Progenitor cell of endocrine pancreas (in vitro differentiated cells): ENCODE measurements around the gene FBXO40. TPM values are rescaled to one million over a fixed set of nuclear protein-coding genes. Genes with fewer than 3 reads are reported as not detected.

Source experiments
- DNase-seq: peaks from one replicate; pipeline ENCODE4 v3.0.0; 2021; ENCODE audit warnings: low spot score; ENCODE audit not compliant: unreplicated experiment
- H3K27ac Mint-ChIP-seq: 2 replicates; pipeline ENCODE4 v1.8.0; 2021; ENCODE audit warnings: mild to moderate bottlenecking, moderate library complexity, mixed read lengths
- H3K27me3 Mint-ChIP-seq: 2 replicates; pipeline ENCODE4 v1.8.0; 2021; ENCODE audit warnings: mixed read lengths
- H3K36me3 Mint-ChIP-seq: 2 replicates; pipeline ENCODE4 v1.8.0; 2022; ENCODE audit warnings: mixed read lengths; ENCODE audit not compliant: insufficient read depth
- H3K4me1 Mint-ChIP-seq: 2 replicates; pipeline ENCODE4 v1.8.0; 2021; ENCODE audit warnings: low read depth, mixed read lengths
- H3K4me3 Mint-ChIP-seq: 2 replicates; pipeline ENCODE4 v1.8.0; 2021; ENCODE audit warnings: low read depth, mild to moderate bottlenecking, moderate library complexity, mixed read lengths
- H3K9me3 Mint-ChIP-seq: 2 replicates; pipeline ENCODE4 v1.8.0; 2021; ENCODE audit warnings: low read depth, mixed read lengths
- long read RNA-seq: library from polyadenylated mRNA; unstranded; transcript quantifications from one replicate; pipeline ENCODE4 v2.0.0, GENCODE V29; 2020
- total RNA-seq: library from RNA; stranded (reverse); gene quantifications from 2 replicates; pipeline ENCODE4 v1.2.1, GENCODE V29; 2021
- TF ChIP-seq, protein P1 (sequence below): fragments of 200-600 bp; sonication (generic); IDR thresholded peaks from one replicate; pipeline ENCODE4 v1.5.0; 2021; ENCODE audit warnings: antibody characterized with exemption, mild to moderate bottlenecking; ENCODE audit not compliant: unreplicated experiment

Gene FBXO40, protein sequence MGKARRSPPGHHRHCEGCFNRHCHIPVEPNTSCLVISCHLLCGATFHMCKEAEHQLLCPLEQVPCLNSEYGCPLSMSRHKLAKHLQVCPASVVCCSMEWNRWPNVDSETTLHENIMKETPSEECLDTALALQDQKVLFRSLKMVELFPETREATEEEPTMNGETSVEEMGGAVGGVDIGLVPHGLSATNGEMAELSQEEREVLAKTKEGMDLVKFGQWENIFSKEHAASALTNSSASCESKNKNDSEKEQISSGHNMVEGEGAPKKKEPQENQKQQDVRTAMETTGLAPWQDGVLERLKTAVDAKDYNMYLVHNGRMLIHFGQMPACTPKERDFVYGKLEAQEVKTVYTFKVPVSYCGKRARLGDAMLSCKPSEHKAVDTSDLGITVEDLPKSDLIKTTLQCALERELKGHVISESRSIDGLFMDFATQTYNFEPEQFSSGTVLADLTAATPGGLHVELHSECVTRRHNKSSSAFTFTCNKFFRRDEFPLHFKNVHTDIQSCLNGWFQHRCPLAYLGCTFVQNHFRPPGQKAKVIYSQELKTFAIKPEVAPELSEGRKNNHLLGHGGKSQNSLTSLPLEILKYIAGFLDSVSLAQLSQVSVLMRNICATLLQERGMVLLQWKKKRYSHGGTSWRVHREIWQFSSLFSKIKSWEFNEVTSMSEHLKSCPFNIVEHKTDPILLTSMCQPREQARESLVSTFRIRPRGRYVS
- total RNA-seq: not detected in 2 replicates
- long read RNA-seq: 0 reads

DNA sequence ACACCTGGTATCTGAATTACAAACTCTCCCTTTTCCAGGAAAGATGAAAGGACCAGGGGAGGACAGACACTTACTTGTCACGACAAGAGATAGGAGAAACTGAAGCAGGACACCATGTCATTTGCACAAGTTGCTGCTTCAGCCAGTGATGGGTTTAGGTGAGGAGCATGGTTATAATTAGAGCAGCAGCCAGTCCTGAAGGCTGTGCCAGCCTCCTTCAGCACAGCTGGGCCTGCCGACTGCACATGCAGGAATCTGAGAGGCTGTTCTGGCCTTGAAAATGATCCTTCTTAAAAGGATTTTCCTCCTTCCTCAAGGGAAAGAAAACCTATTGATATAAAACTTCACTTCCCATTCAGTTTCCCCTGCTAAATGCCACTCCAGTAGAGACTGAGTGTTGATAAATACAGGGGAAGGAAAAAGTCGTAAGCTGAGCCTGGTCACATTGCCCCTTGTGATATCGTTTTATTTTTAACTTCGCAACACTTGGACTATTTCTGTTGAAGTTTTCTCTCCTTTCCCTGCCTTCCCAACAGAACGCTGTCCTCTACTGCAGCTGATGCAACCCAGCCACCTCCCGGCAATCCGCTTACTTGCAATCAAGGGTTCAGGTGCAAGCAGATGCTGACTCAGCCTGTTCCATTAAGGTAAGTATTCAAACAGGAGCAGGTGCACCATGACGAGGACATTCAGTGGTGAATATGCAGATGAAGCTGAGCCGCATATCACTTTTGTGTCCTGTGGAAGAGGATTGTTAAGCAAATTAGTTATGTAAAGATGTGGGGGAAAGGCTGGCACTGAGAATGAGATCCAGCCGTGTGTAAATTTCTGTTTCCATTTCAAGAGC, at the start of gene FBXO40:
FBXO40 (plus strand) TSS at position 524 of the 847 bp plus-strand sequence. CDS start 27,197 bp downstream, outside the sequence.
- Mint-ChIP-seq H3K27ac (peak within 1 kb of the TSS; percentile 0), H3K4me3 (no peak within 1 kb of the TSS), H3K27me3 (peaks cover 23% of the 10 kb centered on the region), H3K36me3 (no peaks in the 10 kb centered on the region), H3K4me1 (peaks cover 3% of the 10 kb centered on the region), H3K9me3 (no peaks in the 10 kb centered on the region)
- TF ChIP-seq, protein P1, sequence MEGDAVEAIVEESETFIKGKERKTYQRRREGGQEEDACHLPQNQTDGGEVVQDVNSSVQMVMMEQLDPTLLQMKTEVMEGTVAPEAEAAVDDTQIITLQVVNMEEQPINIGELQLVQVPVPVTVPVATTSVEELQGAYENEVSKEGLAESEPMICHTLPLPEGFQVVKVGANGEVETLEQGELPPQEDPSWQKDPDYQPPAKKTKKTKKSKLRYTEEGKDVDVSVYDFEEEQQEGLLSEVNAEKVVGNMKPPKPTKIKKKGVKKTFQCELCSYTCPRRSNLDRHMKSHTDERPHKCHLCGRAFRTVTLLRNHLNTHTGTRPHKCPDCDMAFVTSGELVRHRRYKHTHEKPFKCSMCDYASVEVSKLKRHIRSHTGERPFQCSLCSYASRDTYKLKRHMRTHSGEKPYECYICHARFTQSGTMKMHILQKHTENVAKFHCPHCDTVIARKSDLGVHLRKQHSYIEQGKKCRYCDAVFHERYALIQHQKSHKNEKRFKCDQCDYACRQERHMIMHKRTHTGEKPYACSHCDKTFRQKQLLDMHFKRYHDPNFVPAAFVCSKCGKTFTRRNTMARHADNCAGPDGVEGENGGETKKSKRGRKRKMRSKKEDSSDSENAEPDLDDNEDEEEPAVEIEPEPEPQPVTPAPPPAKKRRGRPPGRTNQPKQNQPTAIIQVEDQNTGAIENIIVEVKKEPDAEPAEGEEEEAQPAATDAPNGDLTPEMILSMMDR: no peak
- no peak for DNase-seq

DNA sequence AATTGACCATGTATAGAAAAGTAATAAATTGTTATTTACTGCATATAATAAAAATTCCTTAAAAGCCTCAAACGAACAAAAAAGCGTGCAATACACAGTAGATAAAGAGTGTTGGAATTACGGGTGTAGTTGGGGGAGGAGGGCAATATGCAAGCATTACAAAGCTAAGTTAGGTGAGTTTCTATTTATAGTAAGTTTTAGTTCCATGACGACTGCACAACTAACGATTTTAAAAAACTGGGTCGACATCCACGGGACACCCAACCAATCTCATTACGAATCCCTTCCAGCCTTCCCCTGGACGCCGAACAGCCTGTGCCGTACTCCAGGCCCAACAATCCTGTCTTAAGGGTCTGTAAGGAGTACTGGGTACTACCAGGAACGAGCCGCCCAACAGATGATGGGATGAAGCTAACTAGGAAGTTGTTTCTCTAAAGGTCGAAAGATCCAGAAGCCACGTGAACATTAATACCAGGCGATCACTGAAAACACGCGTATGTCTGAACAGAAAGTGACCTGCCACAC, 48.1 kb upstream of the FBXO40 start:
- peak overlapping the region; percentile 63 for H3K27ac Mint-ChIP-seq
- H3K9me3 Mint-ChIP-seq: no peaks in the 10 kb centered on the region
- H3K4me3 Mint-ChIP-seq: peak overlapping the region; percentile 85
- peaks cover 9% of the 10 kb centered on the region for H3K4me1 Mint-ChIP-seq
- DNase-seq: no peak
- H3K36me3 Mint-ChIP-seq: no peaks in the 10 kb centered on the region
- TF ChIP-seq, protein P1: no peak
- H3K27me3 Mint-ChIP-seq: no peaks in the 10 kb centered on the region

DNA sequence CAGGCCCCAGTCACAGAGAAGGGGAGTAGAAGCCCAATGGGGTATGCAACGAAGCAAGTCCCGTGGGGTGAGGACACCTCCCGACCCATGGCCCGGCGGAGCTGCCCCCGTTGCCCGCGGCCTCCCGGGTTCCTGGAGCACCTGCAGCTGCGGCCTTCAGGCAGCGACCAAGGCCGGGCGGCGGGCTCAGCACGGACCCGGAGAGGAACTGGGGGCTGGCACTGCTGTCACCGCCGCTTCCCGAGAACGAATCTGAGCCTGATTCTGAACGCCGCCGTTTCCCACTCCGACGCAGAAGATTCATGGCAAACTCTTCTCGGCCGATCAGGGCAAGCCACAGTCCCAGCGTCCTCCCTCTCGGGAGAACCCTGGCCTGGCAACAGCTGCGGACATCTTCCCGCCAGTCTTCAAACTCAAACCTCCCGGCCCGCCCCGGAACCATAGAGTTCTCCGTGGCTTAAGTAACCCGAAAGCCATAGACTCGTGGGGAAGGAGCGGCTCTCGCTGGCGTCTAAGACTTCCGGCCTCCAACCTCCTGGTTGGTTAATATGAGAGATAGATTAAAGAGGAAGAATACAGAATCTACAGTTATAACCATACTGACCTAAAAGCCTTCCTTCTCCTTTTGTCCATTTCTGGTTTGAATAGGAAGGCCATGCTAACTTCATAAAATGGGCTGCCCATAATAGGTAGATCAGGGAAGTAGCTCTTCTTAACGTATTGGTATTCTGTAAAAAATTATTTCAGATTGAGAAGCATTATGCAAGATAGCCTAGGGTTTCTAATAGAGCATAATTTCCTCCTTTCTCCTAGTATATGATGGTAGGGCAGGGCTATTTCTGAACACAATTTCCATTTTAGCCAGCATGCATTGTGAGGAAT, 47.4 kb upstream of the FBXO40 start, which contains the start of gene POLQ:
POLQ (minus strand) TSS at position 415 of the 882 bp plus-strand sequence; CDS start at position 304, 111 bp downstream.
- Mint-ChIP-seq H3K36me3 (no peaks in the 10 kb centered on the region), H3K4me3 (peak within 1 kb of the TSS; percentile 85), H3K27me3 (no peaks in the 10 kb centered on the region), H3K9me3 (no peaks in the 10 kb centered on the region), H3K27ac (peak within 1 kb of the TSS; percentile 63), H3K4me1 (peaks cover 9% of the 10 kb centered on the region)
- TF ChIP-seq, protein P1: no peak
- DNase-seq: peak; percentile 54

DNA sequence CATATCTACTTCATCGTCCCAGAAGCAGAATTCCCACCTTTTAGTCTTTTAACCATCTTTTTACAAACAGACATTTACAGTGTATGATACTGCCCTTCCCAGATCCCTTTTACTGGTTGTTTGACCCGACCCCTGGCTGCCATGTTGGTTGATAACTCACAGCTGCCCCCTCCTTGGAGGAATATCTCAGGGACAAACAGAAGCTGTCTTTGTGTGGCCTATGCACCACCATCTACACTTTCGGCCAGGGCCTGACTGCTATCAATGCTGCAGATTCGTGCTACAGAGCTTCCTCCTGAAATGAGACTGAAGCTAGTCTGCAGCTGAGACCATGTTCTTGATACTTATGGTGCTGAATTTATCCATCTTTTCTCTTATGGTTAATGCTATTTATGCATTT, 40.8 kb upstream of the FBXO40 start:
- H3K4me3 Mint-ChIP-seq: no peak overlapping the region
- DNase-seq: no peak
- TF ChIP-seq, protein P1: no peak
- no peak overlapping the region for H3K27ac Mint-ChIP-seq
- no peaks in the 10 kb centered on the region for H3K36me3 Mint-ChIP-seq
- H3K27me3 Mint-ChIP-seq: no peaks in the 10 kb centered on the region
- H3K4me1 Mint-ChIP-seq: peaks cover 1% of the 10 kb centered on the region
- H3K9me3 Mint-ChIP-seq: no peaks in the 10 kb centered on the region
